T-helper 17 cell (primary cell): Measurements from ENCODE around the gene THUMPD2. TPM values are rescaled to one million over a fixed set of nuclear protein-coding genes. Genes with fewer than 3 reads are reported as not detected.
"Not testable (repeated sequence)": the region's sequence is repeated elsewhere in the genome, so short reads cannot be mapped to it uniquely, and the experiment has no call there.

Experiments used
- ATAC-seq: fragments of 150-1000 bp; cut with Tn5 transposase; 2 replicates; pipeline ENCODE4 v1.10.0; 2021; ENCODE audit warnings: mild to moderate bottlenecking, moderate library complexity
- DNase-seq, 3 donors: peaks; one replicate each; pipeline versions ENCODE4 v3.0.0 to v3.0.0-alpha.2; 2020 to 2021
- H3K9me3 ChIP-seq: one replicate; pipeline ENCODE4 v1.7.0; 2013; ENCODE audit warnings: low read length, mild to moderate bottlenecking; ENCODE audit not compliant: control insufficient read depth, poor library complexity, severe bottlenecking
- H3K27ac Mint-ChIP-seq: one replicate; pipeline ENCODE4 v1.8.0; 2022; ENCODE audit warnings: mild to moderate bottlenecking, moderate library complexity, mixed read lengths
- H3K27me3 Mint-ChIP-seq: one replicate; pipeline ENCODE4 v1.8.0; 2022; ENCODE audit warnings: mixed read lengths
- H3K36me3 Mint-ChIP-seq: one replicate; pipeline ENCODE4 v1.8.0; 2022; ENCODE audit warnings: low read depth, mixed read lengths
- H3K4me1 Mint-ChIP-seq: one replicate; pipeline ENCODE4 v1.8.0; 2022; ENCODE audit warnings: mild to moderate bottlenecking, mixed read lengths
- H3K4me3 Mint-ChIP-seq: one replicate; pipeline ENCODE4 v1.8.0; 2022; ENCODE audit warnings: mild to moderate bottlenecking, moderate library complexity, mixed read lengths
- total RNA-seq, 4 donors: library from RNA in 2 of 4; stranded (reverse) in 2 of 4; gene quantifications; one replicate each; pipeline ENCODE4 v1.2.3 and lab custom pipeline; 2022 to 2026

Gene THUMPD2
- total RNA-seq, 2 donors from 2014 or later: 10.5 to 16.1 TPM

- H3K27me3 Mint-ChIP-seq: no peaks in the 10 kb centered on the region
- DNase-seq (no peak), ATAC-seq (no peak)
- H3K9me3 ChIP-seq: no peaks in the 10 kb centered on the region
- no peak overlapping the region for H3K4me3 Mint-ChIP-seq
- no peak overlapping the region for H3K27ac Mint-ChIP-seq
- peaks cover 13% of the 10 kb centered on the region for H3K4me1 Mint-ChIP-seq
- peaks cover 22% of the 10 kb centered on the region for H3K36me3 Mint-ChIP-seq
Observed at GRCh38 chr2:39737661-39738060, 41.4 kb downstream of the THUMPD2 start.

GRCh38 chr2:39736640-39737039 is 42.4 kb downstream of the THUMPD2 start:
- ATAC-seq (no peak), DNase-seq (no peak)
- H3K4me3 Mint-ChIP-seq: no peak overlapping the region
- peaks cover 25% of the 10 kb centered on the region for H3K36me3 Mint-ChIP-seq
- H3K9me3 ChIP-seq: no peaks in the 10 kb centered on the region
- no peak overlapping the region for H3K27ac Mint-ChIP-seq
- peaks cover 13% of the 10 kb centered on the region for H3K4me1 Mint-ChIP-seq
- H3K27me3 Mint-ChIP-seq: no peaks in the 10 kb centered on the region

GRCh38 chr2:39735648-39736047 is 43.4 kb downstream of the THUMPD2 start:
- ATAC-seq (no peak), DNase-seq (no peak)
- no peaks in the 10 kb centered on the region for H3K27me3 Mint-ChIP-seq
- no peaks in the 10 kb centered on the region for H3K9me3 ChIP-seq
- no peak overlapping the region for H3K27ac Mint-ChIP-seq
- H3K36me3 Mint-ChIP-seq: peaks cover 21% of the 10 kb centered on the region
- H3K4me3 Mint-ChIP-seq: no peak overlapping the region
- peaks cover 13% of the 10 kb centered on the region for H3K4me1 Mint-ChIP-seq

GRCh38 chr2:39734445-39734844 is 44.6 kb downstream of the THUMPD2 start:
- no peak overlapping the region for H3K4me3 Mint-ChIP-seq

GRCh38 chr2:39733070-39733674 is 45.9 kb downstream of the THUMPD2 start:
- DNase-seq: no peak
- H3K27me3 Mint-ChIP-seq: no peaks in the 10 kb centered on the region
- no peak overlapping the region for H3K4me3 Mint-ChIP-seq
- H3K27ac Mint-ChIP-seq: no peak overlapping the region
- peaks cover 15% of the 10 kb centered on the region for H3K36me3 Mint-ChIP-seq
- no peaks in the 10 kb centered on the region for H3K9me3 ChIP-seq
- peaks cover 12% of the 10 kb centered on the region for H3K4me1 Mint-ChIP-seq
- no peak for ATAC-seq

More at GRCh38 chr2:39734445-39734844, 44.6 kb downstream of the THUMPD2 start:
- no peaks in the 10 kb centered on the region for H3K9me3 ChIP-seq
- Mint-ChIP-seq H3K27me3 (no peaks in the 10 kb centered on the region), H3K36me3 (peaks cover 19% of the 10 kb centered on the region), H3K27ac (no peak overlapping the region), H3K4me1 (peaks cover 13% of the 10 kb centered on the region)
- no peak for ATAC-seq
- no peak for DNase-seq

- peaks cover 10% of the 10 kb centered on the region for H3K36me3 Mint-ChIP-seq
Observed at GRCh38 chr2:39732482-39732881, 46.6 kb downstream of the THUMPD2 start.

GRCh38 chr2:39731546-39731945 is 47.5 kb downstream of the THUMPD2 start:
- no peaks in the 10 kb centered on the region for H3K27me3 Mint-ChIP-seq
- ATAC-seq: no peak
- peaks cover 6% of the 10 kb centered on the region for H3K4me1 Mint-ChIP-seq
- no peaks in the 10 kb centered on the region for H3K9me3 ChIP-seq
- H3K27ac Mint-ChIP-seq: no peak overlapping the region
- peaks cover 6% of the 10 kb centered on the region for H3K36me3 Mint-ChIP-seq
- no peak overlapping the region for H3K4me3 Mint-ChIP-seq
- DNase-seq: no peak

More at GRCh38 chr2:39732482-39732881, 46.6 kb downstream of the THUMPD2 start:
- no peak overlapping the region for H3K4me3 Mint-ChIP-seq
- peaks cover 8% of the 10 kb centered on the region for H3K4me1 Mint-ChIP-seq
- ATAC-seq: no peak
- no peaks in the 10 kb centered on the region for H3K9me3 ChIP-seq
- no peak overlapping the region for H3K27ac Mint-ChIP-seq
- no peaks in the 10 kb centered on the region for H3K27me3 Mint-ChIP-seq
- DNase-seq: no peak

GRCh38 chr2:39730685-39731302 is 48.3 kb downstream of the THUMPD2 start:
- ATAC-seq (peak; percentile 45), DNase-seq (no peak)
- no peaks in the 10 kb centered on the region for H3K27me3 Mint-ChIP-seq
- peaks cover 6% of the 10 kb centered on the region for H3K4me1 Mint-ChIP-seq
- no peak overlapping the region for H3K27ac Mint-ChIP-seq
- no peaks in the 10 kb centered on the region for H3K9me3 ChIP-seq
- H3K36me3 Mint-ChIP-seq: peaks cover 6% of the 10 kb centered on the region
- H3K4me3 Mint-ChIP-seq: no peak overlapping the region

- Mint-ChIP-seq H3K27ac (peak overlapping the region; percentile 16), H3K27me3 (no peaks in the 10 kb centered on the region), H3K36me3 (peaks cover 6% of the 10 kb centered on the region), H3K4me1 (peaks cover 6% of the 10 kb centered on the region), H3K4me3 (no peak overlapping the region)
- no peaks in the 10 kb centered on the region for H3K9me3 ChIP-seq
- ATAC-seq: no peak
- DNase-seq: no peak
Observed at GRCh38 chr2:39730276-39730675, 48.8 kb downstream of the THUMPD2 start.

- DNase-seq (no peak), ATAC-seq (peak; percentile 49)
- no peak overlapping the region for H3K4me3 Mint-ChIP-seq
Observed at GRCh38 chr2:39728941-39729351, 50.1 kb downstream of the THUMPD2 start.

GRCh38 chr2:39728085-39728484 is 51.0 kb downstream of the THUMPD2 start:
- not testable (repeated sequence) for H3K36me3 Mint-ChIP-seq, ATAC-seq, DNase-seq, H3K27ac Mint-ChIP-seq, H3K4me1 Mint-ChIP-seq, H3K9me3 ChIP-seq, H3K4me3 Mint-ChIP-seq, H3K27me3 Mint-ChIP-seq

More at GRCh38 chr2:39728941-39729351, 50.1 kb downstream of the THUMPD2 start:
- no peak overlapping the region for H3K27ac Mint-ChIP-seq
- no peaks in the 10 kb centered on the region for H3K27me3 Mint-ChIP-seq
- no peaks in the 10 kb centered on the region for H3K9me3 ChIP-seq
- peaks cover 6% of the 10 kb centered on the region for H3K4me1 Mint-ChIP-seq
- H3K36me3 Mint-ChIP-seq: peaks cover 6% of the 10 kb centered on the region

- H3K36me3 Mint-ChIP-seq: no peaks in the 10 kb centered on the region
- H3K4me3 Mint-ChIP-seq: no peak overlapping the region
- ATAC-seq (no peak), DNase-seq (no peak)
- no peaks in the 10 kb centered on the region for H3K9me3 ChIP-seq
- no peak overlapping the region for H3K27ac Mint-ChIP-seq
- H3K27me3 Mint-ChIP-seq: peaks cover 10% of the 10 kb centered on the region
- peaks cover 6% of the 10 kb centered on the region for H3K4me1 Mint-ChIP-seq
Observed at GRCh38 chr2:39725401-39725800, 53.7 kb downstream of the THUMPD2 start.

- peaks cover 13% of the 10 kb centered on the region for H3K27me3 Mint-ChIP-seq
- H3K4me3 Mint-ChIP-seq: no peak overlapping the region
- DNase-seq (no peak), ATAC-seq (no peak)
- H3K36me3 Mint-ChIP-seq: no peaks in the 10 kb centered on the region
- no peaks in the 10 kb centered on the region for H3K9me3 ChIP-seq
- H3K27ac Mint-ChIP-seq: no peak overlapping the region
- H3K4me1 Mint-ChIP-seq: peaks cover 5% of the 10 kb centered on the region
Observed at GRCh38 chr2:39724828-39725144, 54.3 kb downstream of the THUMPD2 start.
